D341Med (cell line): Measurements from ENCODE around the gene ALPP.
"Not testable (repeated sequence)": the region's sequence is repeated elsewhere in the genome, so short reads cannot be mapped to it uniquely, and the experiment has no call there.

Experiments used
- DNase-seq: peaks from one replicate; pipeline ENCODE4 v3.0.0; 2012; ENCODE audit warnings: low spot score

ALPP gene

DNA sequence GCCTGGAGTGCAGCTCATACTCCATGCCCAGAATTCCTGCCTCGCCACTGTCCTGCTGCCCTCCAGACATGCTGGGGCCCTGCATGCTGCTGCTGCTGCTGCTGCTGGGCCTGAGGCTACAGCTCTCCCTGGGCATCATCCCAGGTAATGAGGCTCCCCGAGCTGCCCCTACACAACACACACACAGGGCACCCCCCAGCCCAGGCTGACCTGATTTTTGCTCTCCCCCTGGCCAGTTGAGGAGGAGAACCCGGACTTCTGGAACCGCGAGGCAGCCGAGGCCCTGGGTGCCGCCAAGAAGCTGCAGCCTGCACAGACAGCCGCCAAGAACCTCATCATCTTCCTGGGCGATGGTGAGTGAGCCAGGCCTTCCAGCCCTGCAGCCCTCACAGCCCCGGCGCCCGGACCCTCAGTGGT is at the start of gene ALPP:
ALPP (plus strand) TSS at position 17 of the 417 bp plus-strand sequence; CDS start at position 69, 52 bp downstream.
- not testable (repeated sequence) for DNase-seq

- no peak for DNase-seq
Observed at GRCh38 chr2:232329716-232330067, 48.9 kb upstream of the ALPP start.

DNA sequence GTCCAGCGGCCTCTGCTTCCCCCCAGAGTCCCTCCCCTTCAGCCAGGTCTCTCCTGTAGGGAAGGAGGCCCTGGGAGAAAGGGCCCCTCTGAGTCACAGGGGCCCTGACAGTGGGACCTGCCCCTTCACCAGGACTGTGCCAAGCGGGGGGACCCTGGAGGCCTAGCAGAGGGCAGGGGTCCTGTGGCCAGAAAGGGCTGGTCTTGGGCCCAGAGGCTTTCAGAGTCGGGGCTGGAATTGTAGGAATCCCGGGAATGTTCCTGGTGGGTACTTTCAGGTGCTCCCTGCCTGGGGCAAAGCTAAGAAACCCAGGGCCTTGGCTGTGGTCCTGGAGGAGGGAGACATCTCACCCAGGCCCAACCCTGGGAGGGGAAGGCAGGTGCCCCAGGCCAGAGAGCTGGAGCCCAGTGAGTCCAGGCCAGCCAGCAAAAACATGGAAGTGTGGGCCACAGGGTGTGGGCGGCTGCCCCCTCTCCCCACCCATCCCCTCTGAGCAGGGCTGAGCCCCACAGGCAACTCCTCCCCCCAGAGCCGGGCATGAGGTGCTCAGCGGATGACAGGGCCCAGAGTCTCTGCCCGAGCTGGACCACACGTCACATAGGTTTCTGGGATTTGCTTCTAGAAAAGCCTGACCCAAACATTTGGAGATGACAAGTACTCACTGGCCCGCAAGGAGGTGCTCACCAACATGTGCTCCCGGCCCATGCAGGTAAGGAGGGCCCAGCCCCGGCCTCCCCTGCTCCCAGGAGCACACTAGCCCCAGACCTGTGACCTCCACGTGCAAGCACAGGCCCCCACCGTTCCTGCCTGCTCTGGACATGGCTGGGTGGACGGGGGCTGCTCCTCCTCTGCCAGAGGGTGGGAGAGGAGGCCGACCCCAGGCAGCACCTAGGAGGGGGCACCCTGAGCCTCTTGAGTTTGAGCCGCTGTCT is 48.2 kb upstream of the ALPP start:
- DNase-seq, result no peak

DNA sequence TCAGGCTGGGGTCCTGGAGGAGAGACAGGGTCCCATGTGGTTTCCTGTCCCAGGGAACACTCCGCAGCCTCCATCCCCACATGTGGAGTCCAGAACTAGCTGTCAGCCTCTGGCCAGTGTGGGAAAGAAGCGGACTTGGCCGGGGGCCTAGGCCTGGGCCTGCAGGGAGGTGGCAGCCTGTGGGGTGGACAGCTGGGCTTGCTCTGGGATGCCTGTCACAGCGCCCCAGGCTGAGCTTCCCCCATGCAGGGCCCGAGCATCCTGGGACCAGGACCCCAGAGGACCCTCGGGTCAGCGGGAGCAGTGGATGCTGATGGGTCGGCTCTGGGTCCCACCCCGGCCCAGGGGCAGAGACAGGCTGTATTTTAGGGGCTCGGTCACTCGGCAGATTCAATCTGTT is 47.5 kb upstream of the ALPP start:
- DNase-seq, result not testable (repeated sequence)

DNA sequence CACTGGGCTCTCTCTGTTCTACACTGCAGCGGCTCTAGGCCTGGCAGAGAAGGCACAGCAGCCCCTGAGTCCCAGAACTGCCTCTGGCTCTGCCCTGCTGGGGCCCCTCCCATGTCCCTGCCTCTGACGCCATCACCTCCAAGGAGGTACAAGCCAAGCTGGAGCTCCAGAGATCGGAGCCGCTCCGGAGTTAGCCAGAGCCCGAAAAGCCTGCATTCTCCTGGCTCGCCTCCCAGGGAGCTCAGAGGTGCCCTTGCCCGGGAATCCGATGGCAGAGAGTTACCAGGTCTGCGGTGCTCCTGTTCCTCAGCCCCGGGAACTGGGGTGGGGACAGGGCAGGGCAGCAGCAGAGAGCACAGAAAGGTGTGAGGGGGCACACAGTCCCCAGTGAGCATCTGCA is 46.9 kb upstream of the ALPP start:
- DNase-seq, result not testable (repeated sequence)

GRCh38 chr2:232332244-232332939 is 46.2 kb upstream of the ALPP start:
- not testable (repeated sequence) for DNase-seq

GRCh38 chr2:232332940-232333259 is 45.7 kb upstream of the ALPP start:
- DNase-seq, result no peak

- no peak for DNase-seq
Observed at GRCh38 chr2:232333361-232334135, 45.0 kb upstream of the ALPP start.

DNA sequence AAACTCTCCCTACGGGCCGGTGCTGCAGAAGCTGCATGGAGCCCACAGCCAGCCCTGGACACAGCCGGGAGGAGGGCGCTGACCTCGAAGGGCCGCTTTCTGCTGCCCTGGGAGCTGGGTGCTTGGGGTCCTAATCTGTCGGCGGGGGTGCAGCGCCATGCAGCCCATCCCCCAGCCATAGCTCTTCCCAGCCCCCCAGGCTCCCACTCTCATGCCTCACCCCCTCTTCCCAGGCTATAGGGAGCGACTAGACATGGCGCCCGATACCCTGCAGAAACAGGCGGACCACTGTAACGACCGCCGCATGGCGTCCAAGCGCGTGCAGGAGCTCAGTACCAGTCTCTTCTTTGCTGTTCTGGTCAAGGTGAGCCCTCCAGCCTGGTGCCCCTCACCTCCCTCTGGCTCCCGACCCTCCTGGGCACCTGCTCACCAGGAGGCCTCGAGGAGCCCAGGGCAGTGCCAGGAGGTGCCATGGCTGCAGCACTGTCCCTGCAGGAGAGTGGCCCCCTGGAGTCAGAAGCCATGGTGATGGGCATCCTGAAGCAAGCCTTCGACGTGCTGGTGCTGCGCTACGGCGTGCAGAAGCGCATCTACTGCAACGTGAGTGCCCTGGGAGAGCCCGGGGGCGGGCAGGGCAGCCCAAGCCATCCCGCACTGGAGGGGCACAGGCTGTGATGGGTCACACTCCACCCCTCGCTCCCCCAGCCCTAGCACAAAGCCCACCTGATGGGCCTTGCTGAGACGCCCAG is 44.2 kb upstream of the ALPP start:
- DNase-seq, result not testable (repeated sequence)

GRCh38 chr2:232334885-232335205 is 43.7 kb upstream of the ALPP start:
- DNase-seq, result not testable (repeated sequence)

DNA sequence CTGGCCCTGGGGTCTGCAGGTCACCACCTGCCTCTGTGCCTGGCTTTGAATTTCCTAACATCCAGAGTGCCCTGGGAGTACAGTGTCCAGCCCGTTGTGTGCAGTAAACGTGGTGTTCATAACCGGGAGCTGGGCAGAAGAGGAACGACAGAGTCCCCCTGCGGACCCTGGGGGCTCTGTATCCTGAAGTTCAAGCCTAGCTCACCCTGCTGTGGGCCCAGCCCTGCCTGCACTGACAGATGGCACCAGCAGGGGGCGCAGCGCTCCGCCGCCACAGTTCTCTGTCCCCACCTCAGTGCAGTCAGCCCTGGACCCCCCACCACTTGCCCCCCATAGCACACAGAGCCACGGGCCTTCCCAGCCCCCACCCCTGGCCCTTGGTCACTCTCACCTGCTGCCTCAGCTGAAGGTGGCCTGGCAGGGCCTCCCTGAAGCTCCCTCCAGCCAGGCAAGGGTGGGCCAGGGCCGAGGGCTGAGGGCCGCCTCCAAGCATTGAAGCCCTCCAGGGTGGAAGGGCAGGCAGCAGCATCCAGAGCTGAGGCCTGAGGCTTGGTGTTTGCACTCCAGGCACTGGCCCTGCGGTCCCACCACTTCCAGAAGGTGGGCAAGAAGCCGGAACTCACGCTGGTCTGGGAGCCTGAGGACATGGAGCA is 43.2 kb upstream of the ALPP start:
- not testable (repeated sequence) for DNase-seq

- DNase-seq, result no peak
Observed at GRCh38 chr2:232335859-232336215, 42.7 kb upstream of the ALPP start.

DNA sequence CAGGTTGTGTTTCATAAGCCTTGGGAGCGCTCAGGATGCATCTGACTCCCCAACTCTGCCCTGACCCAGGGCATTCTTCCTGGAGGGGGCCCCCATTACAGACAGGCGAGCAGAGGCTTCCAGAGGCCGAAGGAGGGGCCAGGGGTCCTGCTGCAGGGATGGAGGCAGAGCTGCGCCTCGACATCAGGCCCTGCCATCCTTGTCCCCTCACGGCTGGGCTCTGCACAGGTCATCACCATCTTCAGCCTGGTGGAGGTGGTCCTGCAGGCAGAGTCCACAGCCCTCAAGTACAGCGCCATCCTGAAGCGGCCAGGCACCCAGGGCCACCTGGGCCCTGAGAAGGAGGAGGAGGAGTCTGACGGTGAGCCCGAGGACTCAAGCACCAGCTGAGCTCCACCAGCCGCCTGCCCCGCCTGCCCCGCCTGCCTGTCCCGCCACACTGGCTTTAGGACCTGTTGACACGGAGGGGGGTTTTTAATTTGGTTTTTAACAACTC is 42.3 kb upstream of the ALPP start:
- no peak for DNase-seq

GRCh38 chr2:232336981-232337720 is 41.4 kb upstream of the ALPP start:
- DNase-seq, result no peak

DNA sequence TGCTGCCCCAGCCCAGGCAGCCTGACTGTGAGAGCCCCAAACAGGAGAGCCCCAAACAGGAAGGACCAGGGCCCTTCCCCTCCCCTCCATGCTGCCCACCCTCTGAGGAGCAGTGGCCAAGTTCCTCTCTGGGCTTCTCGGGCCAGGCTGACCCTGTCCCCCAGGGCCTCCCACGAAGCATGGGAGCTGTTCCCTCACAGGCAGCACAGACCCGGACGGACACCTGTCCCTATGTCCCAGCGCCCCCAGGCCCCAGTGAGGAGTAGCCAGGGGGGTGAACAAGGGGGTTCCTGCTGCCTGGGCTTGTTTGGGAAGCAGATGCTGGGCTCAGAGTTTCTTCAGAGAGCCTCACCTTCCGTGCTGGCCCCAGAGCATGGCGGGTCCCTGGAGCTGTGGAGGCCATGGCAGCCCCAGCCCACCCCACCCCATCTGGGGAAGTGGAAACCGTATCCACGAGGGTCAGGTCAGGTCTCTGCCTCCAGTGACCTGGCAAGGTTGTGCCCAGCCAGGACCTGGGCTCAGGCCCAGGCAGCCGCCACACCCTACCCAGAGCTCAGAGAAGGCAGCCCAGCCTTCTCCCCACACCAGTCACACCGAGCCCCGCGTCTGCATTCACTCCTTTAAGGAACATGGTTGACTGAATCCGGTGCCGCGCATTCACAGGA is 40.3 kb upstream of the ALPP start:
- DNase-seq, result not testable (repeated sequence)

DNA sequence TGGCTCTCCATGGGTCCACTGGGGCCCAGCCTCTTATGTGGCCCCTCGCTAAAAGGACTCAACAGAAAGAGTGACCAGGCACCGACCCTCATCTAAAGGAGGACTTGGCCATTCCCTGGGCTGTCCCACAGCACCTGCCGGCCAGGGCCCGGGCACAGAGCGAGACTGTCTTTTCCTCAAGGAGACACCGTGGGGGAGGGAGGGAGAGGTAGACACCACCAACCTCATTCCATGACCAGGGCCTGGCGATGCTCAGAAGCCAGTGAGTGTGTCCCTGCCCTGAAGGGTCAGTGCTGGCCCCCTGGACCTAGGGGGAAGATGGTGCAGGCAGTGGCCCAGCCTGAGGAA is 39.8 kb upstream of the ALPP start:
- no peak for DNase-seq

DNA sequence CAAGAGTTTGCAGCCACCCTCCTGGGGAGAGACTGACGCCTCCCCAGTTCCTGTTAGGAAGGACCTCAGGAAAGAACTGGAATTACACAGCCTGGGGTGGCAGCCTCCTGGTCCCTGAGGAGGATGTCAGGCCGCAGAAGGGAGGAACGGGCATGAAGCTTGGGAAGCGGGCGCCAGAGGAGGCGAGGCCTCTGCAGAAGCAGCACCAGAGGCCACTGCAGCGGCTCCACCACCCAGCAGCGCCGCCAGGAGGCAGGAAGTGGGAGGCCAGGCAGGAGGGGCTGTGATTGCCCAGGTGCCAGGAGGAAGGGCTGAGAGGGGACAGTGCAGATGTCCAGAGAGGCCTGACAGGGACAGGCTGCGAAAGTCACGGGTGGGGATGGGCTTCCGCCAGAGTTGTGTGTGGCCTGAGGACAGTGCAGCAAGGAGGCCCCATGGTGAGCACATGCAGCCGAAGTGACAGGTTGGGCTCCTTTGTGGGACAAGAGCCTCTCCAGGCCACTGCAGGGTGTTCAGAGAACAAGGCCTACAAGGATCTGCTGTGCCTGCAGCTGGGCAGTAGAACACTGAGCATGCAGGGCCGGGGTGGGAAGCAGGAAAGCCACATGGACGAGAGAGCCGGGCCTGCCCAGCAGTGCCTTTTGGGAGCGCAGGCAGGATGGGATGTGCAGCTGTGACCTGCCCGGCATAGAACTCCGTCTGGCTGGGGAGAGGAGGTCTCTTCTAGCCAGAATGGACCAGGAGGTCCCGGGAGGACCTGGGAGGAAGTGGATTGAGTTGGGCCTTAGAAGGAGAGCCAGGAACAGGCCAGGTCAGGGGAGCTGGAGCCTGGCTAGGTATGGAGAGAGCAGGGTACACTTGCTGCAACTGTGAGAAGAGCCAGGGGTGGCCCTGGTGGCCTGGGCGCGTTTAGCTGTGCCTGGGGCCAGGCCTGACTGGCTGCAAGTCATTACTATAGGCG is 39.1 kb upstream of the ALPP start:
- DNase-seq, result no peak

DNA sequence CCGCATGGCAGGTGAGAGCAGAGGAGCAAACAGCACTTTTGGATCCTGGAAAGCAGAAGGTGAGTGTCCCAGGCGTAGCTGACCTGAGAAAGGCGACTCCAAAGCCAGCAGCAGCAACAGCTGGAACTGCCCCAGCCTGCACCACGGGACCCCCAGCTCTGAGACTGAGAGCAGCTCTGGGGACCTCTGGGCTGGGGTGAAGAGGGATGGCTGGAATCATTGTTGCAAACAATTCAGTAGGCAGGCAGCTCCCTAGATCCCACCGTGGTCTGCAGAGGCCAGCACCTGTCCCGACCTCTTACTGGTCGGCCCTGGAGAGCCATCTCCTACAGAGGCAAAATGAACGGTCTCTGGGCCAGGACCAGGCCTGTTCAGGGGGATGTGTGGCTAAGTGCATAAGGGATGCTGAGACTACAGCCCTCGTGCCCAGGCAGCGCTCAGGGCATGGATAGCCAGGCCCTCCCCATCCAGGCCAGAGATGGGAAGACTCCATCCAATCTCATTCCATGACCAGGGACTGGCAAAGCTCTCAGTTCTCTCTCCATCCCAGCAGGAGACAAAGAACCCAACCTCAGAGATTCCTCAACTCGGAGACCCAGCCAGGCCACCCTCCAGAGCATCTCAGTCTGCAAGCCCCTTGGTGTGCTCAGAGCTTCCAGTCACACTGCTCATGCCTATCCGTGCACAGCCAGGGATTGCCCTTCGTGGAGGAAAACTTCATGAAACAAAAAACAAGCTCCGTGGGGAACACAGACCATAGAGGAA is 38.2 kb upstream of the ALPP start:
- no peak for DNase-seq
